Measurements from ENCODE around the gene MAPK1IP1L.

MAPK1IP1L gene

GRCh38 chr14:55097881-55098560, 46.6 kb downstream of the MAPK1IP1L start:
- DNase-seq (ENCODE audit: low spot score) = peak; percentile 61

DNA sequence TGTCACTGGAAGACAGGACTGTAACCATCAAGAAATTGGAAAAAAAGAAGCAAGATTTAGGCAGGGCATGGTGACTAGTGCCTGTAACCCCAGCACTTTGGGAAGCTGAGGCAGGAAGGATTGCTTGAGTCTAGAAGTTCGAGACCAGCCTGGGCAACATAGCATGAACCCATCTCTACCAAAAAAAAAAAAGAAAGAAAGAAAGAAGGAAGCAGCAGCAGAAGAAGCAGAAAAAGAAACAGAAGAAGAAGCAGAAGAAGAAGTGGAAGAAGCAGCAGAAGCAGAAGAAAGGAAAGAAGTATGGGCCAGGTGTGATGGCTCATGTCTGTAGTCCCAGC, 47.1 kb downstream of the MAPK1IP1L start:
- no peak for DNase-seq (ENCODE audit: low spot score)

- DNase-seq (ENCODE audit: low spot score) = no peak
These were observed 48.3 kb downstream of the MAPK1IP1L start for GRCh38 chr14:55099756-55100155.

GRCh38 chr14:55101698-55102097, 50.3 kb downstream of the MAPK1IP1L start:
- DNase-seq (ENCODE audit: low spot score) = no peak

- peak; percentile 85 for DNase-seq (ENCODE audit: low spot score)
These were observed 50.7 kb downstream of the MAPK1IP1L start for GRCh38 chr14:55102141-55102621.

- DNase-seq (ENCODE audit: low spot score) = peak; percentile 88
These were observed 51.7 kb downstream of the MAPK1IP1L start for GRCh38 chr14:55103005-55103640.

DNA sequence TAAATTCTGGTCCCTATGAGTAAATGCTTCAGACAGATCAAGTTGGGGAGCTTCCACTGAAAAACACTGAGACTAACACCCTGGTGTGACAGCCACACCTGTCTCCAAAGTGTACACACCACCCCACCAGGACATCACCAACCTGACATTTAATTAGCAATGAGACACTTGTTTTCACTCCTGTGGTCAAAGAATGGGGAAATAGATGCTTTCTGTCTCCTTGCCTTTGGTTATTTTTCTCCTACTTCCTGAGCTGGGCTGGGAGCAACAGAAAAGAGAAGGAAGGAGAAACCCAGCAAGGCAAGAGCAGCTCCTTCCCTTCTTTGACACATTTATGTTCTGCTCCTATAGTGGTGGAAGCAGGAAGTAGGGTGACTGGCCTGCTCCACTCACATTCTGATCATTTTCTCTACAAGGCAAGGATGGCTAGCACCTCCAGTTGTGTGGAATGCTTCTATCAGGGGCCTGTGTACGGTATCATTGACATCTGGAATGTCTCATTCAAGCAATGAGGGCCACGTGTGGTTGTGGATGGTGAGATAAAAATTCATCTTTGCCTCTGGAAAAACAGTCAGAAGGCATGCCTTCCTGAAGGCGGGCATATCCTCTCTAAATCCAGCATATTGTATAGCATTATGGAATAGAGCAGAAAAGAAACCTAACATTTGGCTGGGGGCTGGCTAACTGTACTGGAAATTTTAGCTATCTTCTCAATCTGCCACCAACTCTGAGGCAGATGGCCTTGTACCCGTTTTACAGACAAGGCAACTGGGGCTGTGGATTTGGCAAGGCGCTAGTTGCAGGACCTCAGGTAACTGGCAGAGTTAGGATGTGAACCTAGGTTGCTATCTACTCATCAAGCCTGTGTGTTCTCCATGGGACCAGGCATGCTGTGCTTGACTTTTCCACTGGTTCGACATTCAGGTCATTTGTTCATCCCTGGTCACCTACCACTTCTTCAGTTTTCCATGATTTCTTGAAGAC, 52.8 kb downstream of the MAPK1IP1L start:
- no peak for DNase-seq (ENCODE audit: low spot score)

- DNase-seq (ENCODE audit: low spot score) = no peak
These were observed 54.5 kb downstream of the MAPK1IP1L start for GRCh38 chr14:55105991-55106390.

DNA sequence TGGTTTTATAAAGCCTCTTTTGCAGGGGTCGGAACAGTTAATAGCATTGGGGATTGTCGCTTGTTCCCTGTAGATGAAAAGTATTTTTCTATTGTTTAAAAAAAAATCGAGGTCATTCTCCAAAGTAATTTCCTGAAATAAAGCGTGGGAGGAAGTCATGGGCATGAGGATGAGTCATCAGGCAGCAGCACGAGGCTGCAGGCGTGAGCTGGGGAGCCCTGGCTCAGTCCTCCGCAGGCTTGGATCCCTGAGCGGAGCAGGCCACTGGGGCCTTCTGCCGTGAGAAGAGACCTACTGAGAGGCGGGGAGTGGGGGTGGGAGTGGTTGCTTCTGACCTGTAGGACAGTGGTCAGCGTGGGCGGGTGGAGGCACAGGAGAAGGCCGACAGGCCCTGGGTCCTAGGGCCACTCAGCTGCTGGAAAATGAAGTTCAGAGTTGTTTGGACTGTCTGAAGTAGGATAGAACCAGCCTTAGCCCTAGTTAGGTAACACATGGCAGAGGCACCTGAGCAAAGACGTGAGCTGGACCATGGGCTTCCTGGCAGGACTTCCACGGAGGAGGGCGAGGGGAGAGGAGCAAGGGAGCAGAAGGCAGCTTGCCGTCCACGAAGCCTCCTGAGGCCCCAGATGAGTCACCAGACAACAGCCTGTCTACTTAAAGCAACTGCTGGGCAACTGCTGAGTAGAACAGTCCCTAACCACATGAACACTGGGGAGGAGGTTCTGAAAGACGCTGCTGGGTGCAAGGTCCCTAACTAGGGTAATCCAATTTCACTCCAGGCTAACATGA, 56.5 kb downstream of the MAPK1IP1L start:
- DNase-seq (ENCODE audit: low spot score) = peak; percentile 66

GRCh38 chr14:55109836-55110235, 58.4 kb downstream of the MAPK1IP1L start:
- no peak for DNase-seq (ENCODE audit: low spot score)

GRCh38 chr14:55111122-55111708, 59.8 kb downstream of the MAPK1IP1L start:
- DNase-seq (ENCODE audit: low spot score) = no peak

DNA sequence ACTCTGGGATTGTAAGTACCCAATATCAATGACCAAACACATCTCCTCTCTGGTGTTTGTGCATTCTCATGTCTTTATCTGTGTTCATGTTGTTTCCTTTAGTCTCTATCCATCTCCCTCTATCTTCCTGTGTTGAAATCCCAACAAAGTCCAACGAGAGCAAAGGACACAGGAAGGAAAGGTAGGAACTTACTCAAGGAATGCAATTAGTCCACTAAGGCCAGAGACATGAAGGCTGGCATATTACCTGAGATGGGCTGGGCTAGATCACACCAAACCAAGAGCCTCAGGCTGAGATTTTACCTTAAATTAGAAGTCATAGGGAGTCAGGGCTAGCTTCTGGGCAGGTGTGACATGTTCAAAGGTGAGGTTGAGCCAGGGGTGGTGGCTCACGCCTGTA, 63.3 kb downstream of the MAPK1IP1L start:
- DNase-seq (ENCODE audit: low spot score) = no peak

GRCh38 chr14:55115460-55115859, 64.0 kb downstream of the MAPK1IP1L start:
- DNase-seq (ENCODE audit: low spot score) = no peak

DNA sequence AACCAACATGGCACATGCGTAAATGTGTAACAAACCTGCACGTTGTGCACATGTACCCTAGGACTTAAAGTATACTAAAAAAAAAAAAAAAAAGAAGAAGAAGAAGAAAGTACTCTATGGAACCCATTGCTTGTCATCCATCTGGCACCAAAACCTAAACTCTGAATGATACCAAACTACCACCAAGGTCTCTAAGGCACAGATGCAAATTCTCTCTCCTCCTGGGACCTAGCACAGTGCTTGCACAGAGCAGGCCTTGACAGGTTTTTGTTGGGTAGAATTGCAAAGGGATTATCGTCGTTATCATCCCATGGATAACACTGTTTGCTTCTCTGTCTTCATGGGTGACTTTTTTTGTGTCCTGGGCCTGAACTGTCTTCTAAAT, 64.4 kb downstream of the MAPK1IP1L start:
- no peak for DNase-seq (ENCODE audit: low spot score)

DNA sequence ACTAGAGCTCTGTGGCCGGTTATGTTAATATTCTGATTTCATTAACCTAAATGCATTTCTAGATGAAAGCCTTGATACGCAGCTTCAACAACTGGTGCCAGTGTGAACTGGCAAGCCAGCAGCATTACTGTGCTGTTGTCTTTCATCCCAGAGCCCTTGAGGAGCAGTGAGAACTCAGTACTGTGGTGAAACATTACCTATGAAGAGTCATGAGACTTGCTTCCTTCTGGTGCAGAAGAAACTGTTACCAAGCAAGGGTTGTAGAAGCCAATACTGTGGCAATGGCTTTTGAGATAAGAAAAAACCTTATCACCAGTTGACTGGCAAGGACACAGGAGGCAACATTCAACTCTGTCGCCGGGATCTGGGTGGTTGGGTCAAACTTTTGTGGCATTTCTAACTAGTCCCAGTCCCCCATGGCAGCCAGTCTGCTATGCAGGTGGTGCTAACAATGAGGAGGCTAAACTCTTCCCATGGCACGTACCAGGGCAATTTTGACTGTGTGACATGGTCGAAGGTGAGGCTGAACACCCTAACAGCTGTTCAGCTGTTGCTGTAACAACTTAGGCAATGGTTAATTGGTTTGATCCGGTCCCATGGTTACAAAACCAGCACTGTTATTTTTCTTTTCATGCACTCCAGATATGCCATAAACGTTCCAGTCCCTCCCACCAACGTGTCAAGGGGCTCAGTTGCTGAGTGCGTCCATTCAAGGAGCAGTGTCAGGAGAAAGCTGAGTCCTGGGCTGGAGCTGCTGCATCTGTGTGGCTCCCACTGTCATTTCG, 65.0 kb downstream of the MAPK1IP1L start:
- no peak for DNase-seq (ENCODE audit: low spot score)

GRCh38 chr14:55117803-55118441, 66.5 kb downstream of the MAPK1IP1L start:
- no peak for DNase-seq (ENCODE audit: low spot score)

DNA sequence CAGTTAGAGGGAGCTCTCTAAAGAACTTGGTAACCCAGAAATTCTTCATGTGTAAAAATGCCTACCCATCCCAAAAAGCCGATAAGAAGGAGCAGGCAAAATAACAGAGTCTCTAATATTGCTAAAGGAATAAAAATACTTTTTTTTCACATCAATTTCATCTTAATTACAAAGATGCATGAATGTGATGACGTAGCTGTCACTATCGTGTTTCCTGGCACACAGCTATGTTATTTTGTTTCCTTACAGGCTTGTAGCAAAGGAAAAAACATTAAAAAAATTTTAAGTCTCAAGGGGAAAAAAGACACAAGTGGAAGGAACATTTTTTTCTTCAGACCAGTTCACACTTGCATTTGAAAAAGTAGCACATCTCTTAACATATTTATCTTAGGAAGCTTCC, 67.3 kb downstream of the MAPK1IP1L start:
- DNase-seq (ENCODE audit: low spot score) = no peak

All from CD4-positive, alpha-beta T cell treated with Interleukin-2 at 100 ng/mL for 4 hours (primary cell).